MM.1S (cell line): ENCODE measurements around the gene MT1M.

Experiments
- DNase-seq: peaks from one replicate; pipeline ENCODE4 v3.0.0-alpha.2; 2015
- H2AFZ ChIP-seq: fragments of 300-600 bp; sonication (generic); 2 replicates; pipeline ENCODE4 v1.6.0; 2016; ENCODE audit warnings: antibody characterized with exemption, low read length
- H3F3A ChIP-seq: fragments of 300-600 bp; sonication (generic); 2 replicates; pipeline ENCODE4 v1.6.1; 2016; ENCODE audit warnings: mild to moderate bottlenecking, antibody characterized with exemption, low read length, moderate library complexity, mixed read lengths; ENCODE audit not compliant: insufficient read depth
- H3K27ac ChIP-seq: fragments of 300-600 bp; sonication (generic); 2 replicates; pipeline ENCODE4 v1.5.1; 2016; ENCODE audit warnings: mild to moderate bottlenecking, low read length
- H3K27me3 ChIP-seq: fragments of 300-600 bp; sonication (generic); replicated peaks from 2 replicates; pipeline ENCODE4 v1.6.0; 2016; ENCODE audit warnings: low read length; ENCODE audit not compliant: insufficient read depth
- H3K36me3 ChIP-seq: fragments of 300-600 bp; sonication (generic); replicated peaks from 2 replicates; pipeline ENCODE4 v1.6.1; 2016; ENCODE audit warnings: mild to moderate bottlenecking, low read length, mixed read lengths; ENCODE audit not compliant: insufficient read depth
- H3K4me1 ChIP-seq: fragments of 300-600 bp; sonication (generic); 2 replicates; pipeline ENCODE4 v1.6.1; 2016; ENCODE audit warnings: low read length, mixed read lengths
- H3K4me2 ChIP-seq: fragments of 300-600 bp; sonication (generic); 2 replicates; pipeline ENCODE4 v1.6.0; 2016; ENCODE audit warnings: low read depth, low read length
- H3K4me3 ChIP-seq: fragments of 300-600 bp; sonication (generic); 2 replicates; pipeline ENCODE4 v1.5.1; 2016; ENCODE audit warnings: low read length, mixed read lengths
- H3K79me2 ChIP-seq: fragments of 300-600 bp; sonication (generic); 2 replicates; pipeline ENCODE4 v1.6.1; 2016; ENCODE audit warnings: mixed run types, low read length, mixed read lengths
- H3K9ac ChIP-seq: fragments of 300-600 bp; sonication (generic); 2 replicates; pipeline ENCODE4 v1.6.1; 2016; ENCODE audit warnings: low read length, mixed read lengths
- H3K9me2 ChIP-seq: fragments of 300-600 bp; sonication (generic); replicated peaks from 2 replicates; pipeline ENCODE4 v1.6.1; 2016; ENCODE audit warnings: mild to moderate bottlenecking, low read length, mixed read lengths; ENCODE audit not compliant: insufficient read depth
- H3K9me3 ChIP-seq: fragments of 300-600 bp; sonication (generic); replicated peaks from 2 replicates; pipeline ENCODE4 v1.6.1; 2016; ENCODE audit warnings: mild to moderate bottlenecking, low read length, mixed read lengths; ENCODE audit not compliant: insufficient read depth
- H4K20me1 ChIP-seq: fragments of 300-600 bp; sonication (generic); 2 replicates; pipeline ENCODE4 v1.6.1; 2016; ENCODE audit warnings: mild to moderate bottlenecking, low read length, moderate library complexity, mixed read lengths; ENCODE audit not compliant: insufficient read depth
- EZH2 ChIP-seq: fragments of 300-600 bp; sonication (generic); optimal IDR thresholded peaks from 2 replicates; pipeline ENCODE3; 2017; ENCODE audit warnings: low read depth, mild to moderate bottlenecking, antibody characterized with exemption, low read length, mixed read lengths
- EZH2phosphoT487 ChIP-seq: fragments of 300-600 bp; sonication (generic); IDR thresholded peaks from 2 replicates; pipeline ENCODE4 v1.6.1; 2018; ENCODE audit warnings: antibody characterized with exemption, low read length
- TF ChIP-seq, protein P1 (sequence below): fragments of 300-600 bp; sonication (generic); IDR thresholded peaks from 2 replicates; pipeline ENCODE4 v1.5.1; 2016; ENCODE audit warnings: antibody characterized with exemption, low read length, mixed read lengths

MT1M gene

GRCh38 chr16:56623637-56624036 lies 8.8 kb upstream of the MT1M start:
- no peaks in the 10 kb centered on the region for H3K79me2 ChIP-seq
- no peaks in the 10 kb centered on the region for H3F3A ChIP-seq
- H3K4me1 ChIP-seq = no peaks in the 10 kb centered on the region
- no peak overlapping the region for H3K4me3 ChIP-seq
- no peak for TF ChIP-seq EZH2
- TF ChIP-seq EZH2phosphoT487 = no peak
- TF ChIP-seq, protein P1, sequence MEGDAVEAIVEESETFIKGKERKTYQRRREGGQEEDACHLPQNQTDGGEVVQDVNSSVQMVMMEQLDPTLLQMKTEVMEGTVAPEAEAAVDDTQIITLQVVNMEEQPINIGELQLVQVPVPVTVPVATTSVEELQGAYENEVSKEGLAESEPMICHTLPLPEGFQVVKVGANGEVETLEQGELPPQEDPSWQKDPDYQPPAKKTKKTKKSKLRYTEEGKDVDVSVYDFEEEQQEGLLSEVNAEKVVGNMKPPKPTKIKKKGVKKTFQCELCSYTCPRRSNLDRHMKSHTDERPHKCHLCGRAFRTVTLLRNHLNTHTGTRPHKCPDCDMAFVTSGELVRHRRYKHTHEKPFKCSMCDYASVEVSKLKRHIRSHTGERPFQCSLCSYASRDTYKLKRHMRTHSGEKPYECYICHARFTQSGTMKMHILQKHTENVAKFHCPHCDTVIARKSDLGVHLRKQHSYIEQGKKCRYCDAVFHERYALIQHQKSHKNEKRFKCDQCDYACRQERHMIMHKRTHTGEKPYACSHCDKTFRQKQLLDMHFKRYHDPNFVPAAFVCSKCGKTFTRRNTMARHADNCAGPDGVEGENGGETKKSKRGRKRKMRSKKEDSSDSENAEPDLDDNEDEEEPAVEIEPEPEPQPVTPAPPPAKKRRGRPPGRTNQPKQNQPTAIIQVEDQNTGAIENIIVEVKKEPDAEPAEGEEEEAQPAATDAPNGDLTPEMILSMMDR = no peak
- H3K9ac ChIP-seq = no peak overlapping the region
- no peaks in the 10 kb centered on the region for H3K36me3 ChIP-seq
- no peak overlapping the region for H3K4me2 ChIP-seq
- no peaks in the 10 kb centered on the region for H4K20me1 ChIP-seq
- DNase-seq = no peak
- H3K9me2 ChIP-seq = no peaks in the 10 kb centered on the region
- no peak overlapping the region for H3K27ac ChIP-seq
- H3K9me3 ChIP-seq = no peaks in the 10 kb centered on the region
- H3K27me3 ChIP-seq = peaks cover 40% of the 10 kb centered on the region
- H2AFZ ChIP-seq = no peak overlapping the region

- Histone ChIP-seq H3K4me1 (no peaks in the 10 kb centered on the region), H3K4me2 (no peak within 1 kb of the TSS)
- DNase-seq = no peak
Measured at GRCh38 chr16:56625140-56625942, 7.1 kb upstream of the MT1M start, which contains the start of gene MT1E. TSS of gene MT1E (plus strand) at chr16:56625781. CDS start at chr16:56625852, 71 bp downstream.

GRCh38 chr16:56625943-56626654 lies 6.4 kb upstream of the MT1M start:
- H3K4me3 ChIP-seq = no peak overlapping the region
- no peak overlapping the region for H3K4me2 ChIP-seq
- TF ChIP-seq, protein P1 = no peak
- TF ChIP-seq EZH2 = no peak
- TF ChIP-seq EZH2phosphoT487 = no peak
- no peaks in the 10 kb centered on the region for H3K9me2 ChIP-seq
- no peaks in the 10 kb centered on the region for H4K20me1 ChIP-seq
- DNase-seq = no peak
- no peak overlapping the region for H2AFZ ChIP-seq
- no peaks in the 10 kb centered on the region for H3K4me1 ChIP-seq
- no peak overlapping the region for H3K27ac ChIP-seq
- no peaks in the 10 kb centered on the region for H3F3A ChIP-seq
- H3K36me3 ChIP-seq = no peaks in the 10 kb centered on the region
- H3K27me3 ChIP-seq = peaks cover 34% of the 10 kb centered on the region
- H3K9ac ChIP-seq = no peak overlapping the region
- H3K79me2 ChIP-seq = no peaks in the 10 kb centered on the region
- no peaks in the 10 kb centered on the region for H3K9me3 ChIP-seq

More at GRCh38 chr16:56625140-56625942, 7.1 kb upstream of the MT1M start, which contains the start of gene MT1E:
- Histone ChIP-seq H3F3A (no peaks in the 10 kb centered on the region), H3K36me3 (no peaks in the 10 kb centered on the region), H3K9me3 (no peaks in the 10 kb centered on the region), H3K9me2 (no peaks in the 10 kb centered on the region), H4K20me1 (no peaks in the 10 kb centered on the region), H3K27ac (no peak within 1 kb of the TSS), H3K4me3 (no peak within 1 kb of the TSS), H2AFZ (no peak within 1 kb of the TSS), H3K9ac (no peak within 1 kb of the TSS), H3K27me3 (peaks cover 32% of the 10 kb centered on the region), H3K79me2 (no peaks in the 10 kb centered on the region)
- TF ChIP-seq EZH2 (no peak), EZH2phosphoT487 (no peak)
- TF ChIP-seq, protein P1 = no peak
